Stimulated activated CD4-positive, alpha-beta T cell treated with anti-CD3 and anti-CD28 coated beads, Interleukin-4, amount 100 ng/mL, for 1 hour (primary cell): ENCODE results near the gene RPH3AL.
"Not testable (repeated sequence)": the region's sequence is repeated elsewhere in the genome, so short reads cannot be mapped to it uniquely, and the experiment has no call there.

Source experiments
- DNase-seq: peaks from one replicate; pipeline ENCODE4 v3.0.0-alpha.2; 2020

RPH3AL gene

DNA sequence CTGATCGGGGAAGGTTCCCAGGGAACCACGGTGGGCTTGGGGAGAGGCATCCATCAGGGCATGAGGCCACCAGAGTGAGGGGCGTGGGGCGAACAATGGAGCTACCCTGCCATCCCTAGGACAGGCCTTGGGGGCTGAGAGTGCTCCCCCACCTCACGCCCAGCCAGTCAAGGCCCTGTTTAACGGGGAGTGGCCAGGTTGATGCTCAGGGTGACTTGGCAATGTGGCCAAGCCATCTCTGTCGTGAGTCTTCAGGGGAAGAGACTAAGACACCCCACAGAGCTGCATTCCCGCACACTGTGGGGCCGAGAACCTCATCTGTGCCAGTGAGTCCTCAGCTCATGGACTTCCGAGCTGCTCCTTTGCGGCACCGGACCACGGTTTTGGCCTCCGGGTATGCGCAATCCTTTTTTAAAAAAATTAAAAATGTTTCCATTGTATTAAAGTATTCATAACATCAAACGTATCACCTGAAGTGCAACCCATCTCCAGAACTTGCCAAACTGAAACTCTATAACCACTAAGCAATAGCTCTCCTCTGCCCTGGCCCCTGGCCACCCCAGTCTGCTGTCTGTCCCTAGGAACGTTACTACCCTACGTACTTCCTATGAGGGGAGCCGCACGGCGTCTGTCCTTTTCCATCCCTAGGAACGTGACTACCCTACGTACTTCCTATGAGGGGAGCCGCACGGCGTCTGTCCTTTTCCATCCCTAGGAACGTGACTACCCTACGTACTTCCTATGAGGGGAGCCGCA, 99.3 kb downstream of the RPH3AL start:
- no peak for DNase-seq

DNA sequence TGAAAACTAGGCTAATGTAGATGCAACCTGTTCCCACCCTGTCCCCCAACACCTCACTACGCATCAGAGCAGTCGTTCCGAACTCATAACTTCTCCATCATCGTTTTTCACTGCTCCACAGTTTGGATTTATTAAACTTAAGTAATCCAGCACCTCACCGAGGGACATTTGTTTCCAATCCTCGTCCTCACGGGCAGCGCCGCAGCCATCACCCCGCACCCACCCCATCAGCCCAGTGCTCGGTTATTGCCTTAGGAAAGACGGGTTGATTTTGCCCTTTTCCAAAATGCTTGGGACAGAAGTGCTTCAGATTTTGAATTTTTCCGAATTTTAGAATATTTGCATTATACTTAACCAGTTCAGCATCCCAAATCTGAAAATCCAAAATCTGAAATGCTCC, 100.2 kb downstream of the RPH3AL start:
- DNase-seq = no peak

DNA sequence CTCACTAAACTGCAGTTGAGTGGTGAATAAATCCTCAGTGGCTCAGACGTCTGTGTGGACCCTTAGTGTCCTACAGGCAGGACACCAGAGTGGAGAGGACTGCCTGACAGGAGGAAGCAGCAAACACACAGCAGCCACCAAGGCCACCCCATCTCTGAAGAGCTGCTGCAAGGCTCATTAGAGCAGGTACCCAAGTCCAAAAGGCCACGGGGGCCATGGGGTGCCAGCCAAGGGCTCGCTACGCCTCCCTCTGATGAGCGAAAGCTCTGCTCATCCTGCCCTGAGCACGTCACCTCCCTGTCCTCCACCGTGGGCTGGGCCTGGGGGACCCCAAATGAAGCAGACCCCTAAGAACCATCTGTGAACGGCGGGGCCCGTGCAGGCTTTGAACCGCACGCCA, 101.1 kb downstream of the RPH3AL start:
- no peak for DNase-seq

DNA sequence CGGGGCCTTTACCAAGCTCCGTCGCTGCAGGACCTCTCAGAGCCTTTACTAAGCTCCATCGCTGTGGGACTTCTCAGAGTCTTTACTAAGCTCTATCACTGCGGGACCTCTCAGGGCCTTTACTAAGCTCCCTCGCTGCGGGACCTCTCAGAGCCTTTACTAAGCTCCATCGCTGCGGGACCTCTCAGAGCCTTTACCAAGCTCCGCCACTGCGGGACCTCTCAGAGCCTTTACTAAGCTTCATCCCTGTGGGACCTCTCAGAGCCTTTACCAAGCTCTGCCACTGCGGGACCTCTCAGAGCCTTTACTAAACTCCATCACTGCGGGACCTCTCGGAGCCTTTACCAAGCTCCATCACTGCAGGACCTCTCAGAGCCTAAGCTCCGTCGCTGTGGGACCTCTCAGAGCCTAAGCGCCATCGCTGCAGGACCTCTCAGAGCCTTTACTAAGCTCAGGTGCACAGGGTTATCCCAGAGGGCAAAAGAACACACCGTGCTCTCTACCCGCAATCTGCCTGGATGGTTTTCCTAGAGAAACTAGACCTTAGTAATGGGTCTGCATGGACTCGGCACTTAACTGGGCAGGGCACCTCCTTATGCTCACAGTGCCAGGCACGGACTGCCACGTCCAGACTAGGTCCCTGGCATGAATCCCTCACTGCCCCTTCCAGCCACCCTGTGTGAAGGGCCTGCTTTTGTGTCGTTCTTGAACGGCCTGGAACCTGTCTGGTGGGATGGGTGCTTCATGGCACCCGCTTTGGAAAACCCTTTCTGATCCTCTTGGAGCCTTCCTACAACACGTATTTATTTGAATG, 101.9 kb downstream of the RPH3AL start:
- no peak for DNase-seq

DNA sequence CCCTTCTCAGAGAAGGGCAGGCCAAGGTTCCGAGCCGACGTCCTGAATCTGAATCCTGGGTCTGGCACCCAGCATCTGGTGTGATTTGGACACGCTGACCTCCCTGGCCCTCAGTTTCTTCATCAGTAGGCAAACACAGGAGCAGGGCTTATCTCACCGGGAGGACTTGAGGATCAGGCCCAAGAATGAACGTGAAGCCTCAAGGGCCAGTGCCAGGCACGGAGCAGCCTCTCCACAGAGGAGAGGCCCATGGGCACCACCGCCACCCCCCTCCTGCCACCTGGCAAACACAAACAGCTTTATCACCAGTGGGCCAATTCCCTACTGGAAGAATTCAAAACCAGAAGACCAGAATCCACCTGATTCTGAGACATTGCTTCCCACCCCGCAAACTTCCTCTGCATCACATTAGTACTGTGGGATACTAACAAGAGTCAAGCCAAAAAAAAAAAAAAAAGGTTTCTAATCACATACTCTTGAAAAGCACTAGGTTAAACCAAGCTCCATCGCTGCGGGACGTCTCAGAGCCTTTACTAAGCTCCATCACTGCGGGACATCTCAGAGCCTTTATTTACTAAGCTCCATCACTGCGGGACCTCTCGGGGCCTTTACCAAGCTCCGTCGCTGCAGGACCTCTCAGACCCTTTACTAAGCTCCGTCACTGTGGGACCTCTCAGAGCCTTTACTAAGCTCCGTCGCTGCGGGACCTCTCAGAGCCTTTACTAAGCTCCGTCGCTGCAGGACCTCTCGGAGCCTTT, 103.2 kb downstream of the RPH3AL start:
- no peak for DNase-seq

DNA sequence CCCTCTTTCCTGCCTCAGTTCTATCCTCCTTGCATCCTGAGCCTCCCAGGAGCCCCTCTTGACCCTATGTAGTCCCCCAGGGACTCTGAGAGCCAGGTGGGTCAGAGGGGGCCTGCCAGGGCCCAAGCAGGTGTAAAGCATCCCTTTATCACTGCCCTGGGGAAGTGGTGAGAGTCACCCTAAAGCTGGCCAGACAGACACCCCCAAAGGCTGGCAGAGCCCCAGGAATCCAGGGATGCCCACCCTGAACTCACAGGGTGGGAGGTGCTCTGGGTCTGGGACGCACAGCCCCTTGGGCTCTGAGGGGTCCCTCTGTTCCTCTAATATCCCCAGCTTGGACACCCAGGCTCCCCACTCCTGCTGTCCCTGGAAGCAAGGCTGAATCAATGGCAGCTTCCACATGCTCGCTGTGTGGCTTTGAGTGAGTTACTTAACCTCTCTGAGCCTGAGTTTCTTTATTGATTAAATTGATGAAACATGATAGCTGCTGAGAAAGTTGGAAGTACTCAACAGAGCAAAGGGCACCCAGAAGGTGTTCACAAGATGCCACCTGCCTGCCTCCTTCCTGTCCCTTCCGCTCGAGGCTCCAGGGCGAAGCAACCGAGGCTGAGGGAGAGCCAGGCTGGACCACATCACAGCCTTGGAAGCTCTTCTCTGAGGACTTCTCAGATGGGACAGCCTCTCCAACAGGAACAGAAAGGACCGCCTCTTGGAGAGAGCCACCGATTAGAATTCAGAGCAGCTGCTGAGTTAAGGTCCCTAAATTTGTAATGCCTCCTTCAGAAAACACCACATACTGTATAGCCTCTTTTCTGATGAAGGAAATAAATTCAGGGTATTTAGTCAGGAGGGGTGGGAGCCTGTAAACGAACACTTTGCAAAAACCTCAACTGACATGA, 104.0 kb downstream of the RPH3AL start:
- no peak for DNase-seq

DNA sequence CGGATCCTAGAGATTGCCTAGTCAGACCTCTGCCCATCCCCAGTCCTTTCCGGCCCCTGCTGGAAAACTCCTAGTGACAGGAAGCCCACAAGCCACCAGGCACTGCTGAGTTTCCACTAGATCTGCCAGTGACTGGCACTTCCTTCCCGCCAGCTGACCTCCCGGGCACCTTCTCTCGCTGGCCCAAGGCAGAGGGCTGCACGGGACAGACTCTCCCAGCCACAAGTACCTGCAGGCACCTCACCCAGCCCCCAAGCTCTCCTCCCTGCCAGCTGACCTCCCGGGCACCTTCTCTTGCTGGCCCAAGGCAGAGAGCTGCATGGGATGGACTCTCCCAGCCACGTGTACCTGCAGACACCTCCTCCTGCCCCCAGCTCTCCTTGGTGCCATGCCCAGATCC, 104.8 kb downstream of the RPH3AL start:
- no peak for DNase-seq

DNA sequence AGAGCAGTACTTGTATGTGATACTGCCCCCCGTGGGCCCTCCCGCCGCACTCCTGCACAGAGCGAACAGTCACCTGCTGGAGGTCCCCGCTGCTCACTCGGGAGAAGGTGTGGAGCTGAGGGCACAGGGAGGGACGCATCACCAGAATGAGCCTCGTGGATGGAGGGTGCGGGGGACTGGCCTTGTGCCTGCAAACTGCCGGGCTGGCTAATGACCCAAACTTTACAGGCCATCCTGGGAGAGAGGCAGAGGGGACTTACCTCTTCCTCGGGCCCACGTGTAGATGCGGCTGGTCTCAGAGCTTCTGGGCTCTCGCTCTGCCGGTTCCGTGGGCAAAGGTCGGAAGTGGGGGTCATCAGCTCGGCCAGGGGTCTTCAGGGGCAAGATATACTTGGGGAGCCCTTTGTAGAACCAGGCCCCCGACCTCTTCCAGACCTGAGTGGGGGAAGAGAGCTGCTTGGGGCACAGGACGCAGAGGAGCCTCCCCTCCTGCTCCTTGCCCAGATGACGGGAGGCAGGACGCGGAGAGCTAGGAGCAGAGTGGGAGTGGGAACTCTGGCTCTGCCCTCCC, 105.7 kb downstream of the RPH3AL start:
- DNase-seq = no peak

DNA sequence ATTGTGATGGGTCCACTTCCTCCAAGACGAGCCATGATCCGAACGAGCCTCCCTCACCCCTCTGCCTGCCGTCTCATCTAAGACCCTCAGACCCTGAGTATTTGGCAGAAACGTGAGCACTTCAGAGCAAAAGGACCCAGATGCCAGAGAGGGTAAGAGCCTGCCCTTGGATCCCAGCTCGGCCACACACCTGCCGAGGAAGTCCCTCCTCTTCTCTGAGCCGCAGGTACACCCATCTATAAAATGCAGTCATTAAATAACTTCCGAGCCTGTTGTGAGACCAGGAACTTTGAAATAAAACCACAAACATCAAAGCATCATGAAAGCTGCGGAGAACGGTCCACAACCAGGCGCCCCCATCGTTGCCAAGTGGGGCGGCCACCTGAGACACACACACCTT, 106.4 kb downstream of the RPH3AL start:
- no peak for DNase-seq

DNA sequence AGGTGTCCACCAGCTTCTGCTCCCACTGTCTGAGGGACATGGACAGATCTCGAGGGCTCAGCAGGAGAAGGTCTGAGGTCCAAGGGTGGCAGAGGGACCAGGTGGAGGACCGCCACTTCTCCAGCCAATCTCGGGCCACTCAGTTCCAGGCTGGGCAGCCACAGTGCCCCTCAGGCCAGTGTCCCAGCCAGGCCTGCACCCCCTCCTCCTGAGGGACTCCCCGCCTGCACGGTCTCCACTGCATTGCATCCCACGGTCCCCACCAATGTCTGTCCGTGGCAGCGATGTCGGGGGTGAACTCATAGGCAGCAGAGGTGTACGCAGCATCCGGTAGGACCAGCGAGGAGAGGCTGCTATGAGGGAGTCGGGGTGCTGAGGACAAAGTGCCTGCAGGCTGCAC, 107.0 kb downstream of the RPH3AL start:
- no peak for DNase-seq

DNA sequence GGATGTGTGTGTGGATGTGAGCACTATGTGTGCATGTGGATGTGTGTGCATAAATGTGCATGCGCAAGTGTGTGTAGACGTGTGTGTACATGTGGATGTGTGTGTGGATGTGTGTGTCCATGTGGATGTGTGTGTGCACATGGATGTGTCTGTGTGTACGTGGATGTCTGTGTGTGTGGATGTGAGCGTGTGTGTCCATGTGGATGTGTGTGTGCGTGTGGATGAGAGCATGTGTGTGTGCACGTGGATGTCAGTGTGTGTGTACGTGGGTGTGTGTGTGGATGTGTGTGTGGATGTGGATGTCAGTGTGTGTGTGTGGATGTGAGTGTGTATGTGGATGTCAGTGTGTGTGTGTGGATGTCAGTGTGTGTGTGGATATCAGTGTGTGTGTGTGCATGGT, 107.6 kb downstream of the RPH3AL start:
- no peak for DNase-seq

DNA sequence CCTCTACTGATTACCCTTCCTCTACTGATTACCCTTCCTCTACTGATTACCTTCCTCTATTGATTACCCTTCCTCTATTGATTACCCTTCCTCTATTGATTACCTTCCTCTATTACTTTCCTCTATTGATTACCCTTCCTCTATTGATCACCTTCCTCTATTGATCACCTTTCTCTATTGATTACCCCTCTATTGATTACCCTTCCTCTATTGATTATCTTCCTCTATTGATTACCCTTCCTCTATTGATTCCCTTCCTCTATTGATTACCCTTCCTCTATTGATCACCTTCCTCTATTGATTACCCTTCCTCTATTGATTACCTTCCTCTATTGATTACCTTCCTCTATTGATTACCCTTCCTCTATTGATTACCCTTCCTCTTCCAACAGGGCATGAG, 108.7 kb downstream of the RPH3AL start:
- DNase-seq = not testable (repeated sequence)

DNA sequence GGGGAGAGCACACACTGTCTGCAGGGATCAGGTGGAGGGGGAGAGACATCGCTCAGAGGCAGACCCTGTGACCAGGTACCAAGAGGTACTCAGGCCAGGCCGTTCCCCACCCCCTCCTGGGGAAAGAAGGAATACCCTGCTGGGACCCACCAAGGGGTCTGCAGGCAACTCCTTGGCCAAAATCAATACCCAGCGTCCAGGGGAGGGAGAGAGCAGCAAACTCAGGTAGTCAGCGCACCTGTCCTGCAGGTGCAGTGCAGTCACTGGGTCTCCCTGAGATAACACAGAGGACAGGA, 113.7 kb downstream of the RPH3AL start:
- DNase-seq = no peak

DNA sequence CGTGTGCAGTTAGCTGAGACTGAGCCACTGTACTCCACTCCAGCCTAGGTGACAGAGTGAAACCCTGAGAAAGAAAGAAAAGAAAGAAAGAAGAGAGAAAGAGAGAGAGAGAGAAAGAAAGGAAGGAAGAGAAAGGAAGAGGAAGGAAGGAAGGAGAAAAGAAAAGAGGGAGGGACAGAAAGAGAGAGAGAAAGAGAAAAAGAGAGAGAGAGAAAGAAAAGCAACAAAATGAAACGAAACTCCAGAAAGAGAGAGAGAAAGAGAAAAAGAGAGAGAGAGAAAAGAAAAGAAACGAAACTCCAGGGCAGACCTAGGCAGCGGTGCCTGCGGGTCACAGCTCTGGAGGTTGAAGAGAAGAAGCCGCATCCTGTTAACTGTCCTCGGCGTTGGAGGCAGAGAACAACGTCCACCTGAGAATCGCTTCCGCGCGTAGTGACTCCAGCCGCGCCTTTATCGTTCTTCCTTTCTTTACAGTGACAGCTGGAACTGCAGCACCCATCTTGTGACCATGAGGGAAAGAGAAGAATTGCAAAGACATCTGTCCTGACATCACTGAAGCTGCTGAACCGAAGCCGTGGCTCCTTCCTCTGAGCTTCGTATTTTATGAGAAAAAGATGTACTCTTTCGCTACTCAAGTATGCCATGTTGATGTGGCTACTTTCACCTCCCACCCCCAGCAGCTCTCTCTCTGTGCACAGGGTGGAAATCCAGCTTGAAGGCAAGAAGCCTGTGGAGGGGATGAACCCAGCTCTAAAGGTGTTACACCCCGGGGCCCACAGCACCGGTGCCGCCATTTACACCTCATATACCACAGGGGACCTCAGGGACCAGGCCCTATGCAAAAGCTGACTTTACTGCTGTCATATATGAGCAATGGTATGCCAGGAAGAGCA, 114.3 kb downstream of the RPH3AL start:
- no peak for DNase-seq

DNA sequence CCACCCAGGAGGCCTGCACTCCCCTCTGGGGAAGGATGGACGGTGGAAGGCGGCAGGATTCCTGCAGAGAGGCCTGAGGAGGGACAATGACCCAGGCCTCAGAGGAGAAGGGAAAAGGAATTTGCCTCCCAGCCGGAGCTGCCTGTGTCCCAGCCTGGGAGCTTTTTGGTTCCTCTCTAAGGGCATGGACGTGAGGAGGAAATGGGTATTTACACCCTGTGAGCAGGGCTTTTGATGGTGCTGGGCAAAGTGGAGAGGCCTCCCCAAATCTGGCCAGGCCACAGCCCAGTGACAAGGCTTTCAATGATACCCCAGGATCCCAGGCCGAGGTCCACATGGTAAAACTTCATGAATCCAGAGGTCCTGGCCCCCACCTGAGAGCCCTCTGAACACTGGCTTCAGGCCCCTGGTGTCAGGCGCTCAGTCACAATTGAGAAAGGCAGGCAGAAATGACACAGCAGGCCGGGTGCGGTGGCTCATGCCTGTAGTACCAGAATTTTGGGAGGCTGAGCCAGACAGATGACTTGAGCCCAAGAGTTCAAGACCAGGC, 115.1 kb downstream of the RPH3AL start:
- no peak for DNase-seq

DNA sequence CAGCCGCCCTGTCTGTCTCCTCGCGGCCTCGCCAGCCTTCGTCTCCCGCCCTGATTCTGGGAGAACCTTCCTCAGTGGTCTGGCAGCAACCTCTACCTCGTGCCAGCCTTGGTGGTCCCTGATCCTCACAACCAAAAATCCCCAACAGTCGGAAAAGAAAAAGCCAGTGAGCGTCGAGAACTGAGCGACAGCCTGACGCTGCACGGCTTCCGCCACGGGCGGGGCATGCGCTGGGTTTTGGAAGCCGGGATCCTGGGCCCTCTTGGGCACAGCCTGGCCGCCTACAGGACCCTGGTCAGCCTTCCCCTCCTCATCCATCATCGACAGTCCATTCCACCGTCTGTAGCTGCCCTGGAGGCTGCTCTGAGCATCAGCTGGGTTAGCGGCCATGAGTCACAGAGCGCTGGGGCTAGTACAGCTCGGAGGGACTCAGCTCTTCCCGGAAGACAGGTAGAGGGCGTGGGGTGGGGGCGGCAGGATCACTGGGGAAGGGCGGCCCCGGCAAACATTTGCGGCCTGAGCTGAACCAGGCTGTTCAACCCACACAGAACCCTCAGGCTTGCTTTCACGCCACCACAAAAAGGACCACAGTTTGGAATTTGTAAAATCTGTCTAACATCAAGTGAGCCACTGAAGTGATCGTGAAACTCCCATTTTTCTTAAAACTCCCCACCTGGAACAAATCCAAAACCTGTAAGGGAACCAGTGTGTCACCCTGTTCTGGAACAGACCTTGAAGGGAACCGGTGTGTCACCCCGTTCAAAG, 115.8 kb downstream of the RPH3AL start:
- no peak for DNase-seq

DNA sequence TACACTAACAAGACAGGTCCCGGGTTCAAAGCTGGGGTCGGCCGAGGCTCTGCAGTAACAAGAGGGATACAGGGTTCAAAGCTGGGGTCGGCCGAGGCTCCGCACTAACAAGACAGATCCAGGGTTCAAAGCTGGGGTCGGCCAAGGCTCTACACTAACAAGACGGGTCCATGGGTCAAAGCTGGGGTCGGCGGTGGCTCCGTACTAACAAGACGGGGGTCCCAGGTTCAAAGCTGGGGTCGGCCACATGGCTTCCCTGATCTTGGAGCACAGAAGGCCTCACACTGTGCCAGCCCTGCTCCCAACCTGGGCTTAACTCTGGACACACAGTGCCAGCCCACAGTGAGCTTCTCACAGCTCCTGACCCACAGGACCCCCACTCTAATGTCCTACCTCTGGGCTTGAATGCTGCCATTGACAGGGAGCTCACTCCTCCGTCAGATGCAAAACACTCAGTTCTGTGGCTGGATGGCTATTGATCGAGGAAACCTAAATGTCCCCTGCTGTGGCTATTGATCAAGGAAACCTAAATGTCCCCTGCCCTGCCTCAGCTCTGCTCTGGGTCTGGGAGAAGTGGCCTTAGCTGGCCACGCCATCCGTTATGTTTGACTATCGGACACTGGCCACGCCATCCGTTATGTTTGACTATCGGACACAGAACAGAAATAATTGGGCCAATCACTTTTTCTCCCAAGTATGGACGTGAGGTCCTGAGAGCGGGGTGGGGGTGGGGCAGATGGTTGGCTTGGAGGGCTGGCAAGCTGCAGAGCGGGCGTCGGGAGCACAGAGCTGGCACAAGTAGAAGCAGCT, 116.6 kb downstream of the RPH3AL start:
- no peak for DNase-seq

DNA sequence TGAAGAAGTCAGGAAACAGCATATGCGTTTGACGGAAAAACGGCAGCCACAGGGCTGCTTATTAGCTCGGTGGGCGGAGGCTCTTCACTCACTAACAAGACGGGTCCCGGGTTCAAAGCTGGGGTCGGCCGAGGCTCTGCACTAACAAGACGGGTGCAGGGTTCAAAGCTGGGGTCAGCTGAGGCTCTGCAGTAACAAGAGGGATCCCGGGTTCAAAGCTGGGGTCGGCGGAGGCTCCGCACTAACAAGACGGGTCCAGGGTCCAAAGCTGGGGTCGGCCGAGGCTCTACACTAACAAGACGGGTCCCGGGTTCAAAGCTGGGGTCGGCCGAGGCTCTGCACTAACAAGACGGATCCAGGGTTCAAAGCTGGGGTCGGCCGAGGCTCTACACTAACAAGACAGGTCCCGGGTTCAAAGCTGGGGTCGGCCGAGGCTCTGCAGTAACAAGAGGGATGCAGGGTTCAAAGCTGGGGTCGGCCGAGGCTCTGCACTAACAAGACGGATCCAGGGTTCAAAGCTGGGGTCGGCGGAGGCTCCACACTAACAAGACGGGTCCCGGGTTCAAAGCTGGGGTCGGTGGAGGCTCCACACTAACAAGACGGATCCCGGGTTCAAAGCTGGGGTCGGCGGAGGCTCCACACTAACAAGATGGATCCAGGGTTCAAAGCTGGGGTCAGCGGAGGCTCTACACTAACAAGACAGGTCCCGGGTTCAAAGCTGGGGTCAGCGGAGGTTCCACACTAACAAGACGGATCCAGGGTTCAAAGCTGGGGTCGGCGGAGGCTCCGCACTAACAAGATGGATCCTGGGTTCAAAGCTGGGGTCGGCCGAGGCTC, 117.4 kb downstream of the RPH3AL start:
- not testable (repeated sequence) for DNase-seq
